ENCODE data around the gene ZNF500.
A peak's percentile ranks its signal among the peaks of the same experiment; 100 is the strongest.

Gene ZNF500

GRCh38 chr16:4701791-4702465 lies 65.0 kb downstream of the ZNF500 start:
- DNase-seq, result no peak

DNA sequence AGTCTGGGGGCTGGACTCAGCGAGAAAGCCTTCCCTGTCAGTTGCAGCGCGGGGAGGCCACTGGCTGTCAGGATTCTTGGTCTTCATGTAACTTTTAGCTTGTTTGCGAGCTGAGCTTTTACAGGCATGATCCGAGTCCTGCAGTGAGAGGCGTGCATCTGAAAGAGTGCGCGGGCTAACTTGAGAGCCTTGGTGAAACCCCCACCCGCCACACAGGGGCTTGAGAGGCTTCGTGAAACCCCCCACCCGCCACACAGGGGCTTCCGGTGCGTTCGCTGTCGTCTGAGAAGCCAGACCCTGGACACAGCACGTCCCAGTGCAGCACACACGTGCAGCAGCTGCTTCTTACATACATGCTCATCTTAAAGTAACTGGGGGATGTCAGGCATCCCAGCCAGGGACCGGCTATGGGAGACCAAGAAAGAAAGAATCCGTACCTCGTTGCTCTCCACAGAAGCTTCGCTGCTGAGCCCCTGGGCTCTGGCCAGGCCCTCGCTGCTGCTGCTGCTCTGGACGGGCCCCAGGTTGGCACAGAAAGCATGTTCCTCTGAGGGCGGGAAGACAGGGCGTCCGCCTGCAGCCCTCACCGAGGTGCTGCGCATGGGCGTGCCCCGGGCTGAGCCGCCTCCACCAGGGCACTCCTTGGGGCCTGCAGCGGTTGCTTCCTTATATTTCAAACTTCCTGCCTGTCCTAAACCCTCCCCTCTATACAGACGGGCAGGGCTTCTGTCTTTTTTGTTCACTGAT lies 65.8 kb downstream of the ZNF500 start:
- no peak for DNase-seq

DNA sequence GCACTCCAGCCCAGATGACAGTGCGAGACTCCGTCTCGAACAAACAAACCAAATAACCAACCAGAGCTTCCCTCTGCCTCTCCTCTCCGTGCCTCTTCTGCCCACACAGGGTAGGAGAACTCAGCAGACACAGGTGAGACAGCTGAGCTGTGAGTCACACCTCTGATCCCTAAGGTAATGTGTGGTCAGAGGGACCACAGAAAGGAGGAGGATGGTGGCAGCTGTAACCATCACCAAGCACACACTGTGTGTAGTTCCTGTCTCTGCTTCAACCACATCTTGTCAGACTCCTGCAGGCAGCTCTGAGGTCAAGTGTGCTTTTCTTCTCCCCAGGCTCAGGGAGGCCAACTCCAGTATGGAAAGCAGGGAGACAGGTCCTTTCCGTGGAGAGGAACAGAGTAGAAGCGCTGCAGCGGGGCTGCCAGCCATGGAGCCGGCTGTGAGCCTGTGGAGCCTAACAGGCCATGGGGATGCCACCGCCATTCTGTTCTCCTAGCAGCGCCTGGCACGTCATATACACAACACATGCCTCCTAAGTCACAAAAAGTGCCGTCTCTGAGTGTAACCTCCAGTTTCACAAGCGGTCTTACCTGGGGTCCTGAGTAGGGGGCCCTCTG lies 66.5 kb downstream of the ZNF500 start:
- DNase-seq, result peak; percentile 30

GRCh38 chr16:4699046-4699556 lies 67.9 kb downstream of the ZNF500 start:
- no peak for DNase-seq

- DNase-seq, result no peak
Measured at GRCh38 chr16:4698321-4699045, 68.5 kb downstream of the ZNF500 start.

Data from central memory CD4-positive, alpha-beta T cell (primary cell).